IMR-90 (cell line): Measurements from ENCODE around the gene PCYT2. TPM values are rescaled to one million over a fixed set of nuclear protein-coding genes. Genes with fewer than 3 reads are reported as not detected.

Experiments used
- ATAC-seq: fragments of 200-7000 bp; cut with Tn5 transposase; 2 replicates; pipeline ENCODE4 v1.9.1; 2020; ENCODE audit warnings: low read depth, mild to moderate bottlenecking, moderate library complexity
- BruUV-seq: library from RNA; stranded (reverse); fragments of 400-500 nt; replicated peaks from 2 replicates; lab custom pipeline; 2021; lab: Mats Ljungman, UMichigan
- CTCF ChIA-PET: fragments of 300-600 bp; formaldehyde crosslinking; extraction: SDS; loops from one replicate; lab custom pipeline; 2021; ENCODE audit warnings: antibody characterized with exemption; lab: Yijun Ruan, JAX
- POLR2A ChIA-PET: fragments of 300-600 bp; sonication (Branson Sonifier 250); formaldehyde crosslinking; loops from one replicate; lab custom pipeline; 2022; ENCODE audit warnings: antibody characterized with exemption; ENCODE audit not compliant: unreplicated experiment; lab: Charles Lee
- DNase-seq: peaks from one replicate; pipeline ENCODE4 v3.0.0; 2013
- H2AFZ ChIP-seq: replicated peaks from 2 replicates; pipeline ENCODE3; 2013; ENCODE audit warnings: low read length, mild to moderate bottlenecking; ENCODE audit not compliant: poor library complexity
- H2AK5ac ChIP-seq: 2 replicates; pipeline ENCODE4 v1.6.1; 2013; ENCODE audit warnings: low read depth, low read length, inconsistent platforms
- H2AK9ac ChIP-seq: replicated peaks from 2 replicates; pipeline ENCODE3; 2013; ENCODE audit warnings: mild to moderate bottlenecking, low read depth, low read length, moderate library complexity; ENCODE audit not compliant: poor library complexity
- H2BK120ac ChIP-seq: 2 replicates; pipeline ENCODE4 v1.6.1; 2013; ENCODE audit warnings: low read depth, low read length, inconsistent platforms
- H2BK15ac ChIP-seq: 3 replicates; pipeline ENCODE4 v1.6.1; 2013; ENCODE audit warnings: low read depth, low read length, inconsistent platforms
- H2BK20ac ChIP-seq: 2 replicates; pipeline ENCODE4 v1.6.1; 2013; ENCODE audit warnings: low read depth, mild to moderate bottlenecking, inconsistent platforms, low read length, moderate library complexity
- H2BK5ac ChIP-seq: 2 replicates; pipeline ENCODE4 v1.6.1; 2013; ENCODE audit warnings: mild to moderate bottlenecking, low read depth, low read length, inconsistent platforms; ENCODE audit not compliant: poor library complexity, severe bottlenecking
- H3K14ac ChIP-seq: replicated peaks from 2 replicates; pipeline ENCODE4 v1.6.1; 2013; ENCODE audit warnings: low read depth, low read length, inconsistent platforms
- H3K18ac ChIP-seq: 2 replicates; pipeline ENCODE4 v1.6.1; 2013; ENCODE audit warnings: low read depth, low read length, control low read depth
- H3K23ac ChIP-seq: 2 replicates; pipeline ENCODE4 v1.6.1; 2013; ENCODE audit warnings: low read depth, low read length, inconsistent platforms
- H3K27ac ChIP-seq: 2 replicates; pipeline ENCODE4 v1.5.1; 2013; ENCODE audit warnings: mild to moderate bottlenecking, control low read depth, low read length; ENCODE audit not compliant: insufficient read depth
- H3K27me3 ChIP-seq: 2 replicates; pipeline ENCODE4 v1.6.1; 2013; ENCODE audit warnings: low read length; ENCODE audit not compliant: control insufficient read depth, insufficient read depth
- H3K36me3 ChIP-seq: 2 replicates; pipeline ENCODE4 v1.6.1; 2013; ENCODE audit warnings: low read length, mixed read lengths; ENCODE audit not compliant: control insufficient read depth, insufficient read depth
- H3K4ac ChIP-seq: 2 replicates; pipeline ENCODE4 v1.6.1; 2013; ENCODE audit warnings: low read depth, low read length, inconsistent platforms
- H3K4me1 ChIP-seq: 2 replicates; pipeline ENCODE4 v1.6.1; 2013; ENCODE audit warnings: low read length, mixed read lengths; ENCODE audit not compliant: control insufficient read depth, insufficient read depth
- H3K4me2 ChIP-seq: 2 replicates; pipeline ENCODE4 v1.6.1; 2013; ENCODE audit warnings: low read depth, mild to moderate bottlenecking, control low read depth, low read length, moderate library complexity
- H3K4me3 ChIP-seq: 2 replicates; pipeline ENCODE4 v1.5.1; 2013; ENCODE audit warnings: low read depth, mild to moderate bottlenecking, control low read depth, low read length, moderate library complexity; ENCODE audit not compliant: insufficient read depth
- H3K56ac ChIP-seq: 2 replicates; pipeline ENCODE4 v1.6.1; 2013; ENCODE audit warnings: low read length, inconsistent platforms; ENCODE audit not compliant: insufficient read depth; ENCODE audit errors: extremely low read depth
- H3K79me1 ChIP-seq, 2 experiments: 2 replicates each; pipeline ENCODE4 v1.6.1; 2013; ENCODE audit warnings: low read length in 2 of 2, inconsistent platforms in 1 of 2, low read depth in 1 of 2
- H3K9ac ChIP-seq: 2 replicates; pipeline ENCODE4 v1.6.1; 2013; ENCODE audit warnings: low read depth, low read length, control low read depth
- H3K9me1 ChIP-seq: 2 replicates; pipeline ENCODE4 v1.6.1; 2013; ENCODE audit warnings: low read length, inconsistent platforms; ENCODE audit not compliant: insufficient read depth
- H3K9me3 ChIP-seq: 2 replicates; pipeline ENCODE4 v1.6.1; 2013; ENCODE audit warnings: low read length; ENCODE audit not compliant: control insufficient read depth, insufficient read depth
- H4K20me1 ChIP-seq: 2 replicates; pipeline ENCODE4 v1.6.1; 2013; ENCODE audit warnings: low read length, inconsistent platforms; ENCODE audit not compliant: insufficient read depth
- H4K5ac ChIP-seq: 2 replicates; pipeline ENCODE4 v1.6.1; 2013; ENCODE audit warnings: mild to moderate bottlenecking, low read depth, low read length, control low read depth
- H4K8ac ChIP-seq, 2 experiments: 2 replicates each; pipeline ENCODE4 v1.6.1; 2013; ENCODE audit warnings: low read depth in 2 of 2, low read length in 2 of 2, control low read depth in 1 of 2, inconsistent platforms in 1 of 2
- H4K91ac ChIP-seq: 2 replicates; pipeline ENCODE4 v1.6.1; 2013; ENCODE audit warnings: low read depth, low read length, inconsistent platforms; ENCODE audit not compliant: insufficient read depth
- CEBPB ChIP-seq: IDR thresholded peaks from 2 replicates; pipeline ENCODE4 v1.6.1; 2012; ENCODE audit warnings: low read depth, low read length, improper control_type of control experiment
- MXI1 ChIP-seq: IDR thresholded peaks from 2 replicates; pipeline ENCODE4 v1.6.1; 2012; ENCODE audit warnings: low read depth, mild to moderate bottlenecking, low read length, moderate library complexity, borderline replicate concordance
- NFE2L2 ChIP-seq: fragments of 150-350 bp; IDR thresholded peaks from 2 replicates; pipeline ENCODE4 v1.6.1; 2016; ENCODE audit warnings: low read depth, mild to moderate bottlenecking, low read length
- RFX5 ChIP-seq: IDR thresholded peaks from 2 replicates; pipeline ENCODE4 v1.8.0; 2012; ENCODE audit warnings: low read depth, mild to moderate bottlenecking, low read length, moderate library complexity
- SMC3 ChIP-seq: fragments of 150-350 bp; IDR thresholded peaks from 2 replicates; pipeline ENCODE4 v1.6.1; 2016; ENCODE audit warnings: low read depth, mild to moderate bottlenecking, antibody characterized with exemption, low read length, moderate library complexity
- WGBS, 2 experiments: methylation state at CpG; one replicate each; pipeline versions ENCODE4 v1.1.5 to v1.1.7; 2013; ENCODE audit warnings: missing lambda C conversion rate in 2 of 2; ENCODE audit not compliant: insufficient read length in 1 of 2; ENCODE audit errors: extremely low coverage in 2 of 2; 5-methylcytosine and 5-hydroxymethylcytosine counted together
- dilution Hi-C: fragments of 300-500 bp; cut with HindIII; formaldehyde crosslinking; loops from one replicate; pipeline ENCODE4 v1.14.3; 2018; ENCODE audit warnings: low sequenced_read_pairs; ENCODE audit not compliant: unreplicated experiment
- in situ Hi-C: fragments of 300-500 bp; cut with MboI; formaldehyde crosslinking; loops from 3 replicates; pipeline ENCODE4 v1.14.3; 2019; ENCODE audit warnings: low sequenced_read_pairs, inconsistent platforms, mixed read lengths
- intact Hi-C: fragments of 100-400 bp; cut with micrococcal nuclease; formaldehyde crosslinking; loops from 2 replicates; pipeline ENCODE4 v1.10.0; 2022
- polyA plus RNA-seq, 3 experiments: library from polyadenylated mRNA; depleted of rRNA; stranded (reverse); fragments of >200 nt; gene quantifications; 2 replicates each; pipeline ENCODE4 v1.2.3, GENCODE V29; 2012; ENCODE audit warnings: low replicate concordance in 1 of 3
- total RNA-seq: library from RNA; depleted of rRNA; stranded (reverse); fragments of >200 nt; gene quantifications from 2 replicates; pipeline ENCODE4 v1.2.3, GENCODE V29; 2012

PCYT2 gene
- total and polyA plus RNA-seq, 2 of the 4 experiments (the other 2 are of a cell fraction) = 37.3 to 38.5 TPM

DNA sequence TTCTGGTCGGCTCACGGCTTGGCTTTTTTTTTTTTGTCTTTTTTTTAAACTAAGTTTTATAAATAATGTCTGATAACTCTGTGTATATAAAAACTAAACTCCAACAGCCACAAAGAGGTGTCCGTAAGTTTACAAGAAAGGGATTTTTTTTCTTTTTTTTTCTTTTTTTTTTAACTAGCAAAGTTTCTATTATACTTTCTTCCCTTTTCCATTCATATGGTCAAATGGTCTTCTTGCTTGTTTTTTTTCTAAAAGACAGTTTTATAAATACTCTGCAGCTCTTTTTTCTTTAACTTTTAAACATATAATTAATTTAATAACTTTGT lies 10.3 kb upstream of the PCYT2 start:
- ChIA-PET POLR2A (no interaction called here), CTCF (no interaction called here)
- Histone ChIP-seq H2BK5ac (no peak overlapping the region), H4K91ac (no peak overlapping the region), H3K9me1 (peaks cover 26% of the 10 kb centered on the region), H3K4me2 (no peak overlapping the region; the same call in 1 of the 2 replicates), H2BK15ac (no peak overlapping the region), H2AK9ac (no peak overlapping the region), H3K27ac (no peak overlapping the region), H4K5ac (no peak overlapping the region), H2BK120ac (no peak overlapping the region), H3K9me3 (no peaks in the 10 kb centered on the region), H3K36me3 (peaks cover 32% of the 10 kb centered on the region), H3K4me3 (no peak overlapping the region), H3K4me1 (peaks cover 40% of the 10 kb centered on the region), H3K9ac (no peak overlapping the region), H3K14ac (no peak overlapping the region), H2AFZ (no peak overlapping the region), H3K4ac (no peak overlapping the region), H3K79me1 (peaks cover 17 to 82% of the 10 kb centered on the region in 2 experiments), H2AK5ac (no peak overlapping the region), H2BK20ac (no peak overlapping the region), H3K18ac (no peak overlapping the region), H3K23ac (no peak overlapping the region), H3K56ac (no peak overlapping the region), H3K27me3 (no peaks in the 10 kb centered on the region), H4K8ac (no peak overlapping the region), H4K20me1 (peaks cover 87% of the 10 kb centered on the region)
- ATAC-seq (no peak), DNase-seq (no peak)
- WGBS, 2 experiments = no CpG with 5 or more reads among the region's 3 CpGs
- BruUV-seq = no TSS peak
- TF ChIP-seq CEBPB = no peak
- TF ChIP-seq MXI1 = no peak
- TF ChIP-seq SMC3 = no peak
- no peak for TF ChIP-seq RFX5
- no peak for TF ChIP-seq NFE2L2
- in situ Hi-C loops (no loop called here), intact Hi-C loops (no loop called here), dilution Hi-C loops (no loop called here)
